Transverse colon (tissue), 4 donors: ENCODE results near the gene RPTOR. TPM values are rescaled to one million over a fixed set of nuclear protein-coding genes. Genes with fewer than 3 reads are reported as not detected.
"Not testable (repeated sequence)": the region's sequence is repeated elsewhere in the genome, so short reads cannot be mapped to it uniquely, and the experiment has no call there.

Experiments used
- DNase-seq: peaks from one replicate; pipeline ENCODE4 v3.0.0-alpha.2; 2019
- H3K27ac ChIP-seq, 4 donors: fragments of 200-600 bp; sonication (generic); 2 replicates each; pipeline ENCODE4 v1.5.1; 2016 to 2018; ENCODE audit warnings: inconsistent platforms in 4 of 4
- H3K27me3 ChIP-seq: fragments of 200-600 bp; sonication (generic); 2 replicates; pipeline ENCODE4 v1.5.1; 2017; ENCODE audit warnings: inconsistent platforms
- H3K36me3 ChIP-seq, 4 donors: fragments of 200-600 bp; sonication (generic); 2 replicates each; pipeline ENCODE4 v1.5.1; 2017 to 2019; ENCODE audit warnings: inconsistent platforms in 4 of 4
- H3K4me1 ChIP-seq, 4 donors: fragments of 200-600 bp; sonication (generic); 2 replicates each; pipeline ENCODE4 v1.5.1; 2017 to 2020; ENCODE audit warnings: inconsistent platforms in 4 of 4
- H3K4me3 ChIP-seq, 4 donors: fragments of 200-600 bp; sonication (generic); 1 replicate in 1 of 4; 2 replicates in 3 of 4; pipeline versions ENCODE4 v1.5.1 to v1.6.1; 2017 to 2019; ENCODE audit warnings: inconsistent platforms in 4 of 4
- H3K9me3 ChIP-seq, 2 donors: fragments of 200-600 bp; sonication (generic); 2 replicates each; pipeline ENCODE4 v1.5.1; 2017 to 2019; ENCODE audit warnings: inconsistent platforms in 2 of 2
- CTCF ChIP-seq, 5 experiments: fragments of 200-600 bp in 3 of 5; fragments of 450-650 bp in 2 of 5; sonication (generic) in 3 of 5; IDR thresholded peaks; 1 replicate in 2 of 5; 2 replicates in 3 of 5; pipeline ENCODE4 v1.5.1; 2016 to 2017; ENCODE audit warnings: antibody characterized with exemption in 5 of 5, inconsistent platforms in 3 of 5, mild to moderate bottlenecking in 2 of 5, moderate library complexity in 1 of 5
- EP300 ChIP-seq: sonication (generic); formaldehyde crosslinking; IDR thresholded peaks from one replicate; pipeline ENCODE4 v1.6.1; 2017; ENCODE audit warnings: antibody characterized with exemption, low read depth
- POLR2A ChIP-seq: fragments of 450-650 bp; IDR thresholded peaks from one replicate; pipeline ENCODE4 v1.6.1; 2016; ENCODE audit warnings: antibody characterized with exemption, mild to moderate bottlenecking, moderate library complexity
- POLR2AphosphoS5 ChIP-seq, 3 donors: sonication (generic); formaldehyde crosslinking; IDR thresholded peaks; one replicate each; pipeline ENCODE4 v1.6.1; 2016; ENCODE audit warnings: antibody characterized with exemption in 3 of 3
- WGBS, 2 donors: methylation state at CpG; one replicate each; pipeline ENCODE4 v1.1.5; 2018; ENCODE audit warnings: low coverage in 1 of 2; 5-methylcytosine and 5-hydroxymethylcytosine counted together
- in situ Hi-C, 4 donors: fragments of 200-750 bp; cut with MboI; loops; one replicate each; pipeline versions ENCODE4 v1.15.0 to v1.15.1; 2017; ENCODE audit warnings: low sequenced_read_pairs in 3 of 4, low pct_ligation_motif_present in 1 of 4, low pct_unique_long_range_greater_than_20kb in 1 of 4
- intact Hi-C: fragments of 100-400 bp; cut with DNase I; formaldehyde crosslinking; loops from one replicate; pipeline ENCODE4 v1.15.1; 2023; ENCODE audit warnings: low total_unique reads
- total RNA-seq, 4 donors: library from RNA; depleted of rRNA; stranded (reverse); fragments of >200 nt; gene quantifications; one replicate each; pipeline ENCODE4 v1.1.0, GENCODE V29; 2016

RPTOR gene
- total RNA-seq, 4 donors from 2014 or later, result 28.9 to 79.3 (median 48.0) TPM

GRCh38 chr17:80812362-80813088 is 267.9 kb downstream of the RPTOR start:
- Histone ChIP-seq H3K9me3 (no peaks in the 10 kb centered on the region), H3K27me3 (no peaks in the 10 kb centered on the region), H3K36me3 (no peaks in the 10 kb centered on the region), H3K4me1 (no peaks in the 10 kb centered on the region), H3K4me3 (no peak overlapping the region), H3K27ac (no peak overlapping the region)
- intact Hi-C loops, result no loop called here
- WGBS, 2 donors, result 89 to 94% methylated on average over 13 to 18 of the region's 18 CpGs
- peak; percentile 6 for DNase-seq
- in situ Hi-C loops, result no loop called here
- TF ChIP-seq CTCF (IDR thresholded peaks at IDR 0.05), result no peak
- TF ChIP-seq POLR2A, result no peak
- TF ChIP-seq POLR2AphosphoS5 (IDR thresholded peaks at IDR 0.05), result no peak
- TF ChIP-seq EP300, result no peak

GRCh38 chr17:80813318-80813717 is 268.7 kb downstream of the RPTOR start:
- Histone ChIP-seq H3K27me3 (no peaks in the 10 kb centered on the region), H3K9me3 (no peaks in the 10 kb centered on the region), H3K36me3 (no peaks in the 10 kb centered on the region), H3K4me3 (no peak overlapping the region), H3K27ac (no peak overlapping the region), H3K4me1 (no peaks in the 10 kb centered on the region)
- 94 to 96% methylated on average over 3 to 5 of the region's 5 CpGs for whole genome bisulfite sequencing, 2 donors
- intact Hi-C loops (no loop called here), in situ Hi-C loops (no loop called here)
- no peak for DNase-seq
- TF ChIP-seq POLR2AphosphoS5 (IDR thresholded peaks at IDR 0.05) (no peak), POLR2A (no peak), EP300 (no peak), CTCF (IDR thresholded peaks at IDR 0.05) (no peak)

GRCh38 chr17:80814491-80814890 is 269.9 kb downstream of the RPTOR start:
- no peak overlapping the region for H3K27ac ChIP-seq
- no peaks in the 10 kb centered on the region for H3K4me1 ChIP-seq
- no peak overlapping the region for H3K4me3 ChIP-seq
- no peak for DNase-seq
- in situ Hi-C loops (no loop called here), intact Hi-C loops (no loop called here)
- TF ChIP-seq POLR2A (no peak), POLR2AphosphoS5 (IDR thresholded peaks at IDR 0.05) (no peak), CTCF (IDR thresholded peaks at IDR 0.05) (no peak), EP300 (no peak)
- no peaks in the 10 kb centered on the region for H3K27me3 ChIP-seq
- no peaks in the 10 kb centered on the region for H3K9me3 ChIP-seq
- WGBS, 2 donors, result 95 to 98% methylated on average over 9 of the region's 9 CpGs
- no peaks in the 10 kb centered on the region for H3K36me3 ChIP-seq

GRCh38 chr17:80815151-80815681 is 270.6 kb downstream of the RPTOR start:
- no peak for DNase-seq
- H3K9me3 ChIP-seq, result no peaks in the 10 kb centered on the region
- no peaks in the 10 kb centered on the region for H3K36me3 ChIP-seq
- no peak overlapping the region for H3K4me3 ChIP-seq
- intact Hi-C loops (no loop called here), in situ Hi-C loops (no loop called here)
- 87% methylated on average over 10 of the region's 10 CpGs; no CpG with 5 or more reads in 1 of the 2 donors for WGBS, 2 donors
- no peak for TF ChIP-seq POLR2A
- no peak for TF ChIP-seq EP300
- no peak for TF ChIP-seq CTCF (IDR thresholded peaks at IDR 0.05)
- TF ChIP-seq POLR2AphosphoS5 (IDR thresholded peaks at IDR 0.05), result no peak
- H3K27ac ChIP-seq, result no peak overlapping the region
- no peaks in the 10 kb centered on the region for H3K4me1 ChIP-seq
- H3K27me3 ChIP-seq, result no peaks in the 10 kb centered on the region

GRCh38 chr17:80815718-80816117 is 271.1 kb downstream of the RPTOR start:
- H3K9me3 ChIP-seq, H3K27me3 ChIP-seq, in situ Hi-C loops, H3K4me1 ChIP-seq, H3K4me3 ChIP-seq, DNase-seq, intact Hi-C loops, H3K27ac ChIP-seq, H3K36me3 ChIP-seq: not testable (repeated sequence)
- 92 to 93% methylated on average over 14 to 23 of the region's 23 CpGs for WGBS, 2 donors
